Upper lobe of left lung (tissue), 4 donors: ENCODE results near the gene TSPAN32.

Experiments
- POLR2AphosphoS5 ChIP-seq, 2 donors: sonication (generic); formaldehyde crosslinking; IDR thresholded peaks; one replicate each; pipeline ENCODE4 v1.5.1; 2017; ENCODE audit warnings: antibody characterized with exemption in 2 of 2
- TF ChIP-seq, protein P1 (sequence below), 6 experiments: fragments of 450-650 bp in 4 of 6; fragments of 200-600 bp in 2 of 6; sonication (generic) in 2 of 6; IDR thresholded peaks; one replicate each; pipeline ENCODE4 v1.5.1; 2016 to 2019; ENCODE audit warnings: antibody characterized with exemption in 6 of 6

DNA sequence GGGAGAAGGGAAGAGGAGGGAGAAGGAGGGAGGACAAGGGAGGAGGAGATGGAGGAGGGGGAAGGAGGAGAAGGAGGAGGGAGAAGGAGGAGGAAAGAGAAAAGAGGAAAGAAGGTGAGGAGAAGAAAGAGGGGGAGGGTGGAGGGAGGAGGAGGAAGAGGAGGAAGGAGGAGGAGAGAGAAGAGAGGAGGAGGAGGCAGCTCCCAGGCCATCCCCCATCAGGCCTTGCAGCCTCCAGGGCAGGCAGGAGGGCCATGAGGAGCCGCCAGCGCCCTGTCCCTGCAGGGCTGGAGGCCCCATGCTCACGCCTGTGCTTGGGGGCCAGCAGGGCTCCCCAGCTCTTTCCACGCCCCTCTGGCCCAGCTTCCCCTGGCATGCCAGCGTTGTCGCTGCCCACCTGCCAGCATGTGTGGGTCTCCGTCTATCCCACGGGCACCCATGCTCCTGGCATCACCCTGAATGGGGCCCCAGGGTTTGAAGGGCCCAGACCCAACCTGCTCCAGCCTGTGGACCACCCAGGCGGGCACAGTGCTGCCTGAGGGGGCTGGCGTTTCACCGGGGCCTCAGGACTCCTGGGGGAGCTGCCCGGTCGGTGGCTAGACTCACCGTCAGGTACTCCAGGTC is 5.2 kb downstream of the TSPAN32 start:
- TF ChIP-seq, protein P1, sequence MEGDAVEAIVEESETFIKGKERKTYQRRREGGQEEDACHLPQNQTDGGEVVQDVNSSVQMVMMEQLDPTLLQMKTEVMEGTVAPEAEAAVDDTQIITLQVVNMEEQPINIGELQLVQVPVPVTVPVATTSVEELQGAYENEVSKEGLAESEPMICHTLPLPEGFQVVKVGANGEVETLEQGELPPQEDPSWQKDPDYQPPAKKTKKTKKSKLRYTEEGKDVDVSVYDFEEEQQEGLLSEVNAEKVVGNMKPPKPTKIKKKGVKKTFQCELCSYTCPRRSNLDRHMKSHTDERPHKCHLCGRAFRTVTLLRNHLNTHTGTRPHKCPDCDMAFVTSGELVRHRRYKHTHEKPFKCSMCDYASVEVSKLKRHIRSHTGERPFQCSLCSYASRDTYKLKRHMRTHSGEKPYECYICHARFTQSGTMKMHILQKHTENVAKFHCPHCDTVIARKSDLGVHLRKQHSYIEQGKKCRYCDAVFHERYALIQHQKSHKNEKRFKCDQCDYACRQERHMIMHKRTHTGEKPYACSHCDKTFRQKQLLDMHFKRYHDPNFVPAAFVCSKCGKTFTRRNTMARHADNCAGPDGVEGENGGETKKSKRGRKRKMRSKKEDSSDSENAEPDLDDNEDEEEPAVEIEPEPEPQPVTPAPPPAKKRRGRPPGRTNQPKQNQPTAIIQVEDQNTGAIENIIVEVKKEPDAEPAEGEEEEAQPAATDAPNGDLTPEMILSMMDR (IDR thresholded peaks at IDR 0.05): no peak
- TF ChIP-seq POLR2AphosphoS5 (IDR thresholded peaks at IDR 0.05): no peak
